Measurements from ENCODE around the gene ALG8. TPM values are rescaled to one million over a fixed set of nuclear protein-coding genes. Genes with fewer than 3 reads are reported as not detected.

Gene ALG8
- total and polyA plus RNA-seq, 2 of the 8 experiments (the other 6 are each of a cell fraction or from before 2014, with no cell fraction given): 66.7 to 84.3 TPM

DNA sequence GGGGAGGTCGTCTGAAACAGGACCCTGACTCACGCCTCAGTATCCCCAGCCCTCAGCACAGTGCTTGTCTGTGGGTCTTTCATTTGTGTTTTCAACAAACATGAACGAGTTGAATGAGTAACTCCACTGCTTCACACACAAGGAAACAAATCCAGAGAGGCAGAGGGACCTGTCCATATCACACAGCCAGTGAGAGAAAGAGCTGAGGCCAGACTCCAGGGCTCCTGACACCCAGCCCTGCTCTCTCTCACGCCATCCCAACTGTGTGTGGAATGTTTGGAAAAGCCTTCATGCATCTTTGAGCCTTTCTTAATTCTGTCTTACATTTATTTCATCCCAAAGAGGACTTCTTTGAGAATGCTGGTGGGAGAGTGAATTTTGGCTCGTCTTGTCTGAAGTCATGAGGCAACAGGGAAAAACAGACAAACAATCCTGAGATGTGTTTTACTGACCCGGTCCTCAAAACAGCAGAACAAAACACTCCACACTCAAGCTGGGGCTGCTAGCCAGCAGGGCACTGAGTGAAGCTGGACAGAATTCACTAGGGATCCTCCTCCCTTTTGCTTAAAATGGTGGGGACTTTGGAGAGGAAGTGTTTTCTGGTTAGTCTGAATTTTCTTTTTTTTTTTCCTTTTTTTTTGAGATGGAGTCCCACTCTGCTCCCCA lies 19.7 kb upstream of the ALG8 start:
- no peaks in the 10 kb centered on the region for H3K23me2 ChIP-seq (ENCODE audit: low read depth, low read length)
- H3K4ac ChIP-seq (replicated peaks; ENCODE audit: insufficient read length, low read depth, low read length): no peak overlapping the region
- H3K36me3 ChIP-seq (ENCODE audit: control insufficient read depth in 2 of 4, insufficient read depth in 4 of 4, low read length in 3 of 4): no peaks in the 10 kb centered on the region
- TF ChIP-seq EZH2 (IDR thresholded peaks at IDR 0.05; ENCODE audit: low read depth, low read length, severe bottlenecking) (no peak), TAF1 (IDR thresholded peaks at IDR 0.05; ENCODE audit: low read depth, low read length) (no peak), SIX5 (IDR thresholded peaks at IDR 0.05; ENCODE audit: low read depth, low read length) (no peak)
- TF ChIP-seq, protein P1, sequence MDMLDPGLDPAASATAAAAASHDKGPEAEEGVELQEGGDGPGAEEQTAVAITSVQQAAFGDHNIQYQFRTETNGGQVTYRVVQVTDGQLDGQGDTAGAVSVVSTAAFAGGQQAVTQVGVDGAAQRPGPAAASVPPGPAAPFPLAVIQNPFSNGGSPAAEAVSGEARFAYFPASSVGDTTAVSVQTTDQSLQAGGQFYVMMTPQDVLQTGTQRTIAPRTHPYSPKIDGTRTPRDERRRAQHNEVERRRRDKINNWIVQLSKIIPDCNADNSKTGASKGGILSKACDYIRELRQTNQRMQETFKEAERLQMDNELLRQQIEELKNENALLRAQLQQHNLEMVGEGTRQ (IDR thresholded peaks at IDR 0.05; ENCODE audit: low read length): no peak
- TF ChIP-seq, protein P2, sequence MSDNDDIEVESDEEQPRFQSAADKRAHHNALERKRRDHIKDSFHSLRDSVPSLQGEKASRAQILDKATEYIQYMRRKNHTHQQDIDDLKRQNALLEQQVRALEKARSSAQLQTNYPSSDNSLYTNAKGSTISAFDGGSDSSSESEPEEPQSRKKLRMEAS (IDR thresholded peaks at IDR 0.05): no peak
- no peaks in the 10 kb centered on the region for H3K79me2 ChIP-seq (ENCODE audit: control insufficient read depth in 1 of 2, insufficient read depth in 2 of 2, low read length in 2 of 2)
- no peak overlapping the region for H2BK12ac ChIP-seq (ENCODE audit: low read depth, low read length)
- no peaks in the 10 kb centered on the region for H3K9me3 ChIP-seq (ENCODE audit: insufficient read depth in 2 of 2, low read depth in 1 of 2, low read length in 1 of 2)
- H3K79me1 ChIP-seq (ENCODE audit: low read depth, low read length): no peaks in the 10 kb centered on the region
- no peak overlapping the region for H2BK5ac ChIP-seq (ENCODE audit: low read depth, low read length)
- H4K20me1 ChIP-seq (replicated peaks in 1 of 2; ENCODE audit: control insufficient read depth in 1 of 2, insufficient read depth in 2 of 2, low read length in 2 of 2): no peaks in the 10 kb centered on the region
- no peak overlapping the region for H3K56ac ChIP-seq (replicated peaks; ENCODE audit: insufficient read length, low read depth, low read length)
- H3K4me1 ChIP-seq (replicated peaks in 1 of 4; ENCODE audit: control insufficient read depth in 3 of 4, insufficient read depth in 4 of 4, low read length in 3 of 4): no peaks in the 10 kb centered on the region
- POLR2A ChIA-PET (ENCODE audit: partially characterized antibody): interaction anchor here (1.1 kb wide), 2 partner anchors 20 to 80 kb away, joined by 3 read pairs; partner anchors contain the start of genes ALG8 and NDUFC2
- no peak overlapping the region for H4K8ac ChIP-seq (ENCODE audit: extremely low read depth, insufficient read depth, low read length)
- no peak overlapping the region for H2AK5ac ChIP-seq (ENCODE audit: low read depth, low read length)
- H2BK120ac ChIP-seq (replicated peaks; ENCODE audit: low read depth, low read length): no peak overlapping the region
- H2BK20ac ChIP-seq (ENCODE audit: low read length): no peak overlapping the region
- H3K14ac ChIP-seq (ENCODE audit: insufficient read length): no peak overlapping the region
- H4K91ac ChIP-seq (replicated peaks; ENCODE audit: insufficient read length, low read length): no peak overlapping the region
- FAIRE-seq (no peak), DNase-seq (ENCODE audit: low read depth in 1 of 2, low spot score in 2 of 2) (no peak)
- CTCF ChIA-PET (ENCODE audit: partially characterized antibody): no interaction called here
- H3K27me3 ChIP-seq (replicated peaks in 1 of 4; ENCODE audit: control insufficient read depth in 3 of 4, extremely low read depth in 1 of 4, insufficient read depth in 3 of 4, low read length in 3 of 4): no peaks in the 10 kb centered on the region
- no peak overlapping the region for H3K9ac ChIP-seq (replicated peaks in 1 of 4; ENCODE audit: extremely low read depth in 1 of 4, low read depth in 3 of 4, low read length in 3 of 4)
- H3K4me2 ChIP-seq (ENCODE audit: insufficient read depth in 1 of 2, low read depth in 2 of 2, low read length in 2 of 2): no peak overlapping the region
- H2AFZ ChIP-seq (ENCODE audit: low read length): peak overlapping the region; percentile 16; the same call in 1 of the 2 replicates
- H3K4me3 ChIP-seq (ENCODE audit: extremely low read depth in 1 of 4, insufficient read depth in 2 of 4, low read depth in 3 of 4, low read length in 4 of 4): no peak overlapping the region
- 72% methylated on average over 6 of the region's 6 CpGs; no CpG with 5 or more reads in 1 of the 2 experiments for WGBS, 2 experiments (ENCODE audit: extremely low coverage in 1 of 2, insufficient coverage in 1 of 2, insufficient read length in 1 of 2, insufficient replicate concordance in 2 of 2, low coverage in 1 of 2, low lambda C conversion rate in 2 of 2, missing lambda C conversion rate in 1 of 2)
- H3K27ac ChIP-seq (ENCODE audit: low read depth, low read length): no peak overlapping the region
- no peak overlapping the region for H3K23ac ChIP-seq (ENCODE audit: insufficient read length)
- no peak overlapping the region for H2BK15ac ChIP-seq (ENCODE audit: low read length)
- no peak overlapping the region for H4K5ac ChIP-seq (ENCODE audit: insufficient read length, low read depth, low read length)
- no peak overlapping the region for H3K18ac ChIP-seq (ENCODE audit: extremely low read depth, low read length)
